ENCODE measurements around the gene TMEM163.

The TMEM163 gene

GRCh38 chr2:134578316-134578715 is 140.5 kb downstream of the TMEM163 start:
- Histone ChIP-seq H3K27me3 (replicated peaks) (no peaks in the 10 kb centered on the region), H3K27ac (no peak overlapping the region), H3K4me3 (ENCODE audit: low read depth, low read length) (no peak overlapping the region), H3K36me3 (replicated peaks) (no peaks in the 10 kb centered on the region)
- in situ Hi-C loops (cut with HindIII; ENCODE audit: low pct_ligation_motif_present, low sequenced_read_pairs), result no loop called here
- no peak for TF ChIP-seq CTCF (IDR thresholded peaks at IDR 0.05; ENCODE audit: low read depth, low read length, missing control alignments)
- no peak for DNase-seq

GRCh38 chr2:134576478-134576877 is 142.3 kb downstream of the TMEM163 start:
- no peak for TF ChIP-seq CTCF (IDR thresholded peaks at IDR 0.05; ENCODE audit: low read depth, low read length, missing control alignments)
- Histone ChIP-seq H3K27ac (no peak overlapping the region), H3K36me3 (replicated peaks) (no peaks in the 10 kb centered on the region), H3K4me3 (ENCODE audit: low read depth, low read length) (no peak overlapping the region), H3K27me3 (replicated peaks) (no peaks in the 10 kb centered on the region)
- DNase-seq, result no peak
- in situ Hi-C loops (cut with HindIII; ENCODE audit: low pct_ligation_motif_present, low sequenced_read_pairs), result no loop called here

- no peaks in the 10 kb centered on the region for H3K36me3 ChIP-seq (replicated peaks)
- H3K27me3 ChIP-seq (replicated peaks), result no peaks in the 10 kb centered on the region
- no peak for TF ChIP-seq CTCF (IDR thresholded peaks at IDR 0.05; ENCODE audit: low read depth, low read length, missing control alignments)
- in situ Hi-C loops (cut with HindIII; ENCODE audit: low pct_ligation_motif_present, low sequenced_read_pairs), result no loop called here
- H3K27ac ChIP-seq, result no peak overlapping the region
- no peak overlapping the region for H3K4me3 ChIP-seq (ENCODE audit: low read depth, low read length)
- DNase-seq, result no peak
Observed at GRCh38 chr2:134575888-134576287, 142.9 kb downstream of the TMEM163 start.

GRCh38 chr2:134574611-134575330 is 144.0 kb downstream of the TMEM163 start:
- no peak for TF ChIP-seq CTCF (IDR thresholded peaks at IDR 0.05; ENCODE audit: low read depth, low read length, missing control alignments)
- H3K36me3 ChIP-seq (replicated peaks), result no peaks in the 10 kb centered on the region
- in situ Hi-C loops (cut with HindIII; ENCODE audit: low pct_ligation_motif_present, low sequenced_read_pairs), result no loop called here
- H3K27ac ChIP-seq, result no peak overlapping the region
- H3K27me3 ChIP-seq (replicated peaks), result no peaks in the 10 kb centered on the region
- H3K4me3 ChIP-seq (ENCODE audit: low read depth, low read length), result no peak overlapping the region
- no peak for DNase-seq

GRCh38 chr2:134573724-134574123 is 145.1 kb downstream of the TMEM163 start:
- H3K27ac ChIP-seq, result no peak overlapping the region
- in situ Hi-C loops (cut with HindIII; ENCODE audit: low pct_ligation_motif_present, low sequenced_read_pairs), result no loop called here
- DNase-seq, result no peak
- H3K36me3 ChIP-seq (replicated peaks), result no peaks in the 10 kb centered on the region
- H3K27me3 ChIP-seq (replicated peaks), result no peaks in the 10 kb centered on the region
- TF ChIP-seq CTCF (IDR thresholded peaks at IDR 0.05; ENCODE audit: low read depth, low read length, missing control alignments), result no peak
- no peak overlapping the region for H3K4me3 ChIP-seq (ENCODE audit: low read depth, low read length)

- Histone ChIP-seq H3K27ac (no peak overlapping the region), H3K36me3 (replicated peaks) (no peaks in the 10 kb centered on the region), H3K4me3 (ENCODE audit: low read depth, low read length) (no peak overlapping the region), H3K27me3 (replicated peaks) (no peaks in the 10 kb centered on the region)
- DNase-seq, result no peak
- in situ Hi-C loops (cut with HindIII; ENCODE audit: low pct_ligation_motif_present, low sequenced_read_pairs), result no loop called here
- no peak for TF ChIP-seq CTCF (IDR thresholded peaks at IDR 0.05; ENCODE audit: low read depth, low read length, missing control alignments)
Observed at GRCh38 chr2:134573085-134573370, 145.8 kb downstream of the TMEM163 start.

Data from brain microvascular endothelial cell (primary cell).